K562 (cell line): ENCODE results near the gene BICC1.

Experiments used
- CTCF ChIP-seq, 3 experiments: IDR thresholded peaks in 2 of 3; conservative IDR thresholded peaks in 1 of 3; 2 replicates each; pipeline ENCODE4 v1.5.1; 2011 to 2012; ENCODE audit warnings: low read length in 3 of 3, mild to moderate bottlenecking in 3 of 3, control low read depth in 2 of 3, improper control_type of control experiment in 1 of 3, inconsistent platforms in 1 of 3, low read depth in 1 of 3, mixed read lengths in 1 of 3, moderate library complexity in 1 of 3; ENCODE audit not compliant: insufficient read depth in 2 of 3
- FOXK1 ChIP-seq: sonication (generic); formaldehyde crosslinking; IDR thresholded peaks from 2 replicates; pipeline ENCODE4 v1.8.0; 2022; ENCODE audit warnings: missing genetic modification reagents, mild to moderate bottlenecking, borderline replicate concordance
- FOXP4 ChIP-seq: sonication (generic); formaldehyde crosslinking; IDR thresholded peaks from 2 replicates; pipeline ENCODE4 v1.8.0; 2022; ENCODE audit warnings: mild to moderate bottlenecking, missing genetic modification reagents, borderline replicate concordance
- HCFC1 ChIP-seq: IDR thresholded peaks from 2 replicates; pipeline ENCODE4 v1.6.1; 2012; ENCODE audit warnings: low read depth, low read length, improper control_type of control experiment
- MAZ ChIP-seq, 2 experiments: fragments of 450-650 bp in 1 of 2; sonication (generic) in 1 of 2; formaldehyde crosslinking; IDR thresholded peaks in 1 of 2; conservative IDR thresholded peaks in 1 of 2; 2 replicates each; pipeline versions ENCODE4 v1.4.0 to v1.5.0; 2020; ENCODE audit warnings: mild to moderate bottlenecking in 1 of 2, missing genetic modification reagents in 1 of 2
- POLR2AphosphoS5 ChIP-seq: IDR thresholded peaks from 2 replicates; pipeline ENCODE4 v1.6.1; 2011; ENCODE audit warnings: mild to moderate bottlenecking, low read depth, low read length, moderate library complexity; ENCODE audit not compliant: control insufficient read depth, insufficient read depth
- POLR3G ChIP-seq: IDR thresholded peaks from 2 replicates; pipeline ENCODE4 v1.6.1; 2011; ENCODE audit not compliant: insufficient read length, insufficient replicate concordance; ENCODE audit errors: extremely low read depth
- REST ChIP-seq, 2 experiments: fragments of 450-650 bp; formaldehyde crosslinking in 1 of 2; IDR thresholded peaks; 2 replicates each; pipeline versions ENCODE4 v1.4.0 to v1.6.1; 2014 to 2020; ENCODE audit warnings: mild to moderate bottlenecking in 2 of 2, borderline replicate concordance in 1 of 2, low read depth in 1 of 2
- SMAD3 ChIP-seq: fragments of 450-650 bp; formaldehyde crosslinking; conservative IDR thresholded peaks from 2 replicates; pipeline ENCODE4 v1.4.0; 2020; ENCODE audit warnings: mild to moderate bottlenecking
- STAT5B ChIP-seq: fragments of 250-450 bp; sonication (Bioruptor Pico); IDR thresholded peaks from 2 replicates; pipeline ENCODE4 v1.8.0; 2021; ENCODE audit warnings: mild to moderate bottlenecking, inconsistent platforms
- THRA ChIP-seq: fragments of 450-650 bp; IDR thresholded peaks from 2 replicates; pipeline ENCODE4 v1.6.1; 2017; ENCODE audit warnings: mild to moderate bottlenecking, moderate library complexity
- USF2 ChIP-seq: sonication (generic); formaldehyde crosslinking; IDR thresholded peaks from 2 replicates; pipeline ENCODE4 v1.5.0; 2020; ENCODE audit warnings: missing genetic modification reagents
- ZNF24 ChIP-seq: fragments of 450-650 bp; IDR thresholded peaks from 2 replicates; pipeline ENCODE4 v1.6.1; 2016

- TF ChIP-seq STAT5B (CRISPR knock-in tag) (no peak), USF2 (CRISPR knock-in tag) (no peak), POLR2AphosphoS5 (no peak), CTCF (IDR thresholded peaks at IDR 0.05 in 2 of 3, conservative IDR thresholded peaks at IDR 0.05 in 1 of 3; ENCODE audit: insufficient read depth in 2 of 3, low read depth in 1 of 3, low read length in 3 of 3) (no peak), THRA (no peak), HCFC1 (no peak), SMAD3 (no peak), MAZ (CRISPR knock-in tag; conservative IDR thresholded peaks at IDR 0.05 in 1 of 2, IDR thresholded peaks at IDR 0.05 in 1 of 2) (no peak), ZNF24 (no peak), FOXK1 (CRISPR knock-in tag) (no peak), REST (IDR thresholded peaks at IDR 0.05; ENCODE audit: borderline replicate concordance) (no peak), REST (CRISPR knock-in tag; IDR thresholded peaks at IDR 0.05; ENCODE audit: low read depth) (no peak), FOXP4 (no peak), POLR3G (no peak)
These were observed 341.0 kb downstream of the BICC1 start for GRCh38 chr10:58853668-58854067.
